Osteocyte (in vitro differentiated cells): ENCODE results near the gene SMPX. TPM values are rescaled to one million over a fixed set of nuclear protein-coding genes. Genes with fewer than 3 reads are reported as not detected.

Experiments
- DNase-seq: peaks from one replicate; pipeline ENCODE4 v3.0.0; 2021; ENCODE audit warnings: mixed read lengths; ENCODE audit not compliant: unreplicated experiment; ENCODE audit errors: extremely low spot score
- H3K27ac Mint-ChIP-seq: one replicate; pipeline ENCODE4 v1.8.0; 2021; ENCODE audit warnings: mild to moderate bottlenecking, mixed read lengths; ENCODE audit not compliant: unreplicated experiment
- H3K27me3 Mint-ChIP-seq: one replicate; pipeline ENCODE4 v1.8.0; 2021; ENCODE audit warnings: mixed read lengths; ENCODE audit not compliant: unreplicated experiment
- H3K36me3 Mint-ChIP-seq: one replicate; pipeline ENCODE4 v1.8.0; 2021; ENCODE audit warnings: mixed read lengths; ENCODE audit not compliant: unreplicated experiment
- H3K4me1 Mint-ChIP-seq: one replicate; pipeline ENCODE4 v1.8.0; 2021; ENCODE audit warnings: mixed read lengths; ENCODE audit not compliant: unreplicated experiment
- H3K4me3 Mint-ChIP-seq: one replicate; pipeline ENCODE4 v1.8.0; 2021; ENCODE audit warnings: mild to moderate bottlenecking, moderate library complexity, mixed read lengths; ENCODE audit not compliant: unreplicated experiment
- H3K9me3 Mint-ChIP-seq: one replicate; pipeline ENCODE4 v1.8.0; 2021; ENCODE audit warnings: mixed read lengths; ENCODE audit not compliant: unreplicated experiment
- CTCF ChIP-seq: fragments of 200-600 bp; sonication (generic); IDR thresholded peaks from 2 replicates; pipeline ENCODE4 v1.5.0; 2021; ENCODE audit warnings: antibody characterized with exemption, mild to moderate bottlenecking, moderate library complexity
- total RNA-seq: library from RNA; stranded (reverse); gene quantifications from 2 replicates; pipeline ENCODE4 v1.2.1, GENCODE V29; 2021

SMPX gene
- total RNA-seq, 1 donor from 2014 or later, result not detected

GRCh38 chrX:21758488-21758887 lies 572 bp upstream of the SMPX start:
- no peak overlapping the region for H3K27ac Mint-ChIP-seq
- H3K27me3 Mint-ChIP-seq, result peaks cover 17% of the 10 kb centered on the region
- H3K4me1 Mint-ChIP-seq, result peaks cover 2% of the 10 kb centered on the region
- TF ChIP-seq CTCF, result no peak
- H3K4me3 Mint-ChIP-seq, result no peak overlapping the region
- DNase-seq, result no peak
- no peaks in the 10 kb centered on the region for H3K36me3 Mint-ChIP-seq
- H3K9me3 Mint-ChIP-seq, result no peaks in the 10 kb centered on the region

DNA sequence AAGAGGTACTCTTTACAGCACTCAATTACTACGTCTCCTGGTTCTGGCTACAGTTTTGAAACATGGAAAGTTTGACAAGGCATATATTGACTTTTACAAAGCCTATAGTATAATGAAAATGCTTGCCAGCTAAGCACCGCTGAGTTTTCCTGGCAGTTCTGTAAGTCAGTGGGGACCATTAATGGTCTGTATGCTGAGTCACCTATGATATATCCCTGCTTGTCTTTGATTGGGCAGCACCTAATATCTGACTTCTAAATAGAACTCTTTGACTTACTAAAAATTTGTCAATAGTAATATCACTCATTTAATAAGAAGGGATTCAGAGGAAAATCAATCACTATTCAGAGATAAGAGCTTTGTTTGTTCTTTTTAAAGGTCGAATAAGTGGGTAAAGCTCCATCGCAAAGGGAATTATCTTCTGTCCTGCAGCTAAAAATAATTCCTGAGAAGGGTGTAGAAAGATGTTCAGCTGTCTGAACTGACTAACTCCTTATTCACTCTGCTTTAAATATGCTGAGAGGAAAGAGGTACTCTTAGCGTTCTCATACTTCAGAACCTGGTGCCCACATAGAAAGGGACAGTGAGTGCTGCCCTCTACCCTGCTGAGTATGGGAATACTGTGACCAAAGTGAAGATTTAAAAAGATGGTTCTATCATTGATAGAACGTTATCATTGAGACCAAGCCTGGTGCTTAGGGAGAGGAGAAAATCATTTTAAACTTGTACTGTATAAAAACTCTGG lies 959 bp downstream of the SMPX start:
- no peak for DNase-seq
- Mint-ChIP-seq H3K4me3 (no peak overlapping the region), H3K36me3 (no peaks in the 10 kb centered on the region), H3K9me3 (no peaks in the 10 kb centered on the region), H3K27ac (no peak overlapping the region), H3K4me1 (peaks cover 6% of the 10 kb centered on the region), H3K27me3 (peaks cover 17% of the 10 kb centered on the region)
- no peak for TF ChIP-seq CTCF

- Mint-ChIP-seq H3K4me3 (no peak overlapping the region), H3K27me3 (peaks cover 16% of the 10 kb centered on the region), H3K27ac (no peak overlapping the region), H3K9me3 (no peaks in the 10 kb centered on the region), H3K36me3 (no peaks in the 10 kb centered on the region), H3K4me1 (peaks cover 8% of the 10 kb centered on the region)
- DNase-seq, result no peak
- TF ChIP-seq CTCF, result no peak
These were observed 8.0 kb downstream of the SMPX start for GRCh38 chrX:21749924-21750323.

DNA sequence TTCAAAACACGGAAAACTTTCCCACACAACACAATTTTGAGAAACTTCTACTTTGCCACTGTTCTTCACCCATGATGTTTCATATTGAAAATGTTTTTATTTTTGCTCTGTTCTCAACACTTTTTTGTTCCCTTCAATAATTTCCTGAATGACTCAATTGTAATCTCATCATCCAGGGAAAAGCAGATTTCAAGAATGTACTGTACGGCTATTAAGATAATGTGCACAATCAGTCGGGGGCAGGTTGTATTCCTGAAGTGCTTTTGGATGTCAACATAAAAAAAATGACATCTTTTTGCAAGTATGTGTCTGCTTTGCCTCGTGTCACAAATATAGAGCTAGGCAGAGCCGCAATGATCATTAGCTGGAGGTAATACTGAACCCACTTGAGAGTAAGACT lies 9.7 kb downstream of the SMPX start:
- no peak for TF ChIP-seq CTCF
- no peak overlapping the region for H3K4me3 Mint-ChIP-seq
- H3K4me1 Mint-ChIP-seq, result peaks cover 4% of the 10 kb centered on the region
- no peak for DNase-seq
- no peak overlapping the region for H3K27ac Mint-ChIP-seq
- H3K9me3 Mint-ChIP-seq, result no peaks in the 10 kb centered on the region
- H3K36me3 Mint-ChIP-seq, result no peaks in the 10 kb centered on the region
- H3K27me3 Mint-ChIP-seq, result peaks cover 21% of the 10 kb centered on the region

DNA sequence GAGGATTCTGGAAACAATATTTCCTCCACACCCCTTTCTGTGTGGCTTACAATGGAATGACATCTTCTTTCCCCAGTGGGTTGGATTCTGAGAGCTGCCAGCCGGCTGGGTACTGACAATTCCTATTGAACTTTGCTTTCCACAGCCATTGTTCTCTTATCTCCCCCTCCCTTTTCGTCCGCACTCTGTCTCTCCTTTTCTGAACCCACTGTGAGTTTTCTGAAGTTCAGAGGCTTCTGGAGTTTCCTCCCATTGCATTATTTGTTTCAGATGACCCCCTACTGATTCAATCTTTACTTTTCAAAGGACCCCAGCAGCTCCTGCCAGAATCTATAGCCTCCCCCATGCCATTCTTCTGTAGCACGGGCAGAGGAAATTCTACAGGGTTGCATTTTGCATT lies 10.4 kb downstream of the SMPX start:
- Mint-ChIP-seq H3K9me3 (no peaks in the 10 kb centered on the region), H3K4me3 (no peak overlapping the region), H3K4me1 (peaks cover 2% of the 10 kb centered on the region), H3K27me3 (peaks cover 21% of the 10 kb centered on the region), H3K36me3 (no peaks in the 10 kb centered on the region), H3K27ac (no peak overlapping the region)
- DNase-seq, result no peak
- TF ChIP-seq CTCF, result no peak
